Vagina (tissue), 2 donors: ENCODE results near the gene CACNA1C.

Experiments used
- CTCF ChIP-seq, 3 experiments: fragments of 450-650 bp in 2 of 3; fragments of 200-600 bp in 1 of 3; sonication (generic) in 1 of 3; IDR thresholded peaks; one replicate each; pipeline ENCODE4 v1.5.1; 2017 to 2019; ENCODE audit warnings: antibody characterized with exemption in 3 of 3, mild to moderate bottlenecking in 2 of 3, moderate library complexity in 2 of 3
- POLR2A ChIP-seq, 2 donors: fragments of 450-650 bp; IDR thresholded peaks; one replicate each; pipeline ENCODE4 v1.6.1; 2017; ENCODE audit warnings: antibody characterized with exemption in 2 of 2, mild to moderate bottlenecking in 2 of 2, moderate library complexity in 2 of 2

- TF ChIP-seq CTCF (IDR thresholded peaks at IDR 0.05), result no peak
- no peak for TF ChIP-seq POLR2A (IDR thresholded peaks at IDR 0.05)
Measured at GRCh38 chr12:2615665-2616402, 563.0 kb downstream of the CACNA1C start.
